Measurements from ENCODE around the gene XYLT2. TPM values are rescaled to one million over a fixed set of nuclear protein-coding genes. Genes with fewer than 3 reads are reported as not detected.
"Not testable (repeated sequence)": the region's sequence is repeated elsewhere in the genome, so short reads cannot be mapped to it uniquely, and the experiment has no call there.

Gene XYLT2
- total RNA-seq, result 15.3 and 18.5 TPM in 2 replicates

GRCh38 chr17:50345432-50346312, at the start of gene XYLT2:
TSS of gene XYLT2 (plus strand) at chr17:50346126. CDS start at chr17:50346141, 15 bp downstream.
- DNase-seq (ENCODE audit: low read depth in 2 of 2), result peak; percentile 84 to 91

GRCh38 chr17:50297407-50297865, 48.5 kb upstream of the XYLT2 start:
- DNase-seq (ENCODE audit: low read depth in 2 of 2), result peak; percentile 67 to 82

GRCh38 chr17:50298018-50298417, 47.9 kb upstream of the XYLT2 start:
- DNase-seq (ENCODE audit: low read depth in 2 of 2), result no peak

GRCh38 chr17:50299776-50300175, 46.1 kb upstream of the XYLT2 start:
- no peak for DNase-seq (ENCODE audit: low read depth in 2 of 2)

GRCh38 chr17:50300824-50301223, 45.1 kb upstream of the XYLT2 start:
- not testable (repeated sequence) for DNase-seq (ENCODE audit: low read depth in 2 of 2)

GRCh38 chr17:50301891-50302584, 43.9 kb upstream of the XYLT2 start:
- DNase-seq (ENCODE audit: low read depth in 2 of 2), result no peak

GRCh38 chr17:50303051-50303450, 42.9 kb upstream of the XYLT2 start:
- no peak for DNase-seq (ENCODE audit: low read depth in 2 of 2)

- DNase-seq (ENCODE audit: low read depth in 2 of 2), result no peak
Measured at GRCh38 chr17:50303596-50303995, 42.3 kb upstream of the XYLT2 start.

- peak in 1 of 2 donors; percentile 36 for DNase-seq (ENCODE audit: low read depth in 2 of 2)
Measured at GRCh38 chr17:50304781-50305404, 41.0 kb upstream of the XYLT2 start.

GRCh38 chr17:50307654-50308053, 38.3 kb upstream of the XYLT2 start:
- no peak for DNase-seq (ENCODE audit: low read depth in 2 of 2)

GRCh38 chr17:50308666-50309065, 37.3 kb upstream of the XYLT2 start:
- DNase-seq (ENCODE audit: low read depth in 2 of 2), result no peak

GRCh38 chr17:50310455-50311111, 35.3 kb upstream of the XYLT2 start:
- DNase-seq (ENCODE audit: low read depth in 2 of 2), result no peak

GRCh38 chr17:50311112-50311460, 34.8 kb upstream of the XYLT2 start:
- DNase-seq (ENCODE audit: low read depth in 2 of 2), result no peak

GRCh38 chr17:50311483-50311882, 34.4 kb upstream of the XYLT2 start:
- DNase-seq (ENCODE audit: low read depth in 2 of 2), result no peak

GRCh38 chr17:50312308-50312707, 33.6 kb upstream of the XYLT2 start:
- DNase-seq (ENCODE audit: low read depth in 2 of 2), result no peak

- no peak for DNase-seq (ENCODE audit: low read depth in 2 of 2)
Measured at GRCh38 chr17:50314456-50315011, 31.4 kb upstream of the XYLT2 start.

- DNase-seq (ENCODE audit: low read depth in 2 of 2), result no peak
Measured at GRCh38 chr17:50316016-50316587, 29.8 kb upstream of the XYLT2 start.

GRCh38 chr17:50316660-50317059, 29.3 kb upstream of the XYLT2 start:
- DNase-seq (ENCODE audit: low read depth in 2 of 2), result not testable (repeated sequence)

- no peak for DNase-seq (ENCODE audit: low read depth in 2 of 2)
Measured at GRCh38 chr17:50317121-50317520, 28.8 kb upstream of the XYLT2 start.

GRCh38 chr17:50318501-50319285, 27.2 kb upstream of the XYLT2 start:
- DNase-seq (ENCODE audit: low read depth in 2 of 2), result no peak
